ENCODE measurements around the gene YTHDF1.

The YTHDF1 gene

DNA sequence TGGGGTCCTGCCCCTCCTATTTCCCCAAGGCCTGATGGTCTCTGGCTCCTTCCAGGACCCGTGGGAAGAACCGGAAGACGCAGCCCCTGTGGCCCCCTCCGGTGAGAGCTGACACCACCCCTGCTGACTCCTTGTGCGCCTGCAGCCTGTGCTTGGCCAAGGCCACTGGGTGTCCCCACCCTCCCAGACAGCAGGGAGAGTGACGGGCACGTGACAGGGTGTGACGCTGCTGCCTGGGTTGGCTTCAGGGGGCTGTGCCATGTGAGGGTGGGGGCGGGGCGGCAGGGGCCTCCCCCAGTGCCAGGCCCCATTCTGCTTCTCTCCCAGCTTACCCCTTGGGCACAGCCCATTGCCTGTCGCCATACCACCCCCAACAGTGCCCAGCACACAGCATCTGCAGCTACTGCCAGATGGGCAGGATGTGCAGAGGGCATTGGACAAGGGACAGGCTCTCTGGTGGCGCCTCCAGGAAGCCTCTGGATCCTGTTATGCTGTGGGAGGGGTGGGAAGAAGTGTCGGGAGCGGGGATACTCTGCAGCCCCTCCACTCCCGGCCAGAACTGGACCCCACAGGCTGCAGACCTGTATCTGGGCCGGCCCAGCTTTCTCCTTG, 22.7 kb upstream of the YTHDF1 start:
- Histone ChIP-seq H3K4me1 (ENCODE audit: low read depth, poor library complexity, severe bottlenecking) (no peaks in the 10 kb centered on the region), H3K27ac (no peak overlapping the region), H3K36me3 (ENCODE audit: insufficient read depth) (no peaks in the 10 kb centered on the region), H3K9ac (no peak overlapping the region), H4K20me1 (ENCODE audit: insufficient read depth) (no peaks in the 10 kb centered on the region), H3K4me3 (IDR thresholded peaks at IDR 0.05; ENCODE audit: insufficient read depth, low read depth, low read length) (no peak overlapping the region), H2AFZ (ENCODE audit: low read depth) (no peak overlapping the region), H3K4me2 (no peak overlapping the region), H3K79me2 (ENCODE audit: insufficient read depth, low read depth) (no peaks in the 10 kb centered on the region), H3K27me3 (ENCODE audit: insufficient read depth, low read depth) (peaks cover 93% of the 10 kb centered on the region)
- TF ChIP-seq, protein P1, sequence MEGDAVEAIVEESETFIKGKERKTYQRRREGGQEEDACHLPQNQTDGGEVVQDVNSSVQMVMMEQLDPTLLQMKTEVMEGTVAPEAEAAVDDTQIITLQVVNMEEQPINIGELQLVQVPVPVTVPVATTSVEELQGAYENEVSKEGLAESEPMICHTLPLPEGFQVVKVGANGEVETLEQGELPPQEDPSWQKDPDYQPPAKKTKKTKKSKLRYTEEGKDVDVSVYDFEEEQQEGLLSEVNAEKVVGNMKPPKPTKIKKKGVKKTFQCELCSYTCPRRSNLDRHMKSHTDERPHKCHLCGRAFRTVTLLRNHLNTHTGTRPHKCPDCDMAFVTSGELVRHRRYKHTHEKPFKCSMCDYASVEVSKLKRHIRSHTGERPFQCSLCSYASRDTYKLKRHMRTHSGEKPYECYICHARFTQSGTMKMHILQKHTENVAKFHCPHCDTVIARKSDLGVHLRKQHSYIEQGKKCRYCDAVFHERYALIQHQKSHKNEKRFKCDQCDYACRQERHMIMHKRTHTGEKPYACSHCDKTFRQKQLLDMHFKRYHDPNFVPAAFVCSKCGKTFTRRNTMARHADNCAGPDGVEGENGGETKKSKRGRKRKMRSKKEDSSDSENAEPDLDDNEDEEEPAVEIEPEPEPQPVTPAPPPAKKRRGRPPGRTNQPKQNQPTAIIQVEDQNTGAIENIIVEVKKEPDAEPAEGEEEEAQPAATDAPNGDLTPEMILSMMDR (conservative IDR thresholded peaks at IDR 0.05; ENCODE audit: low read depth, low read length): no peak

DNA sequence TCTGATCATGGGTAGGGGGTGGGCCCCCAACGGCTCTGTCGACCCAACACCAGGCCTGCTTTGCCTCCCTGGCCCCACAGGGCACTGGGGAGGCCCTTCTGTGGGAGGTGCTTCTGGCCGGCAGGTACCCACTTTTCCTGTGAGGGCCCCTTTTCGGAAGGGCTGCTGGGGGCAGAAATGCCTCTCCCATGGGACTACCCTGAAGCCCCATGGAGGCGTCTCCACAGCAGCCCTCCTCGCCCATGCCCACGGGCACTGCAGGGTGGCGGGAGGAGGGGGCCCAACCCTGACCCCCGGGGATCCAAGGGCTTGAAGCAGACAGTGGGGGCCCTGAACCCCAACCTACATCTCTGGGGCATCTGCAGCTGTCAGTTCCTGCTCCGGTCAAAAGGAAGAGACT, 22.1 kb upstream of the YTHDF1 start:
- Histone ChIP-seq H3K36me3 (ENCODE audit: insufficient read depth) (no peaks in the 10 kb centered on the region), H3K4me3 (IDR thresholded peaks at IDR 0.05; ENCODE audit: insufficient read depth, low read depth, low read length) (no peak overlapping the region), H3K27me3 (ENCODE audit: insufficient read depth, low read depth) (peaks cover 93% of the 10 kb centered on the region), H3K27ac (no peak overlapping the region), H2AFZ (ENCODE audit: low read depth) (no peak overlapping the region), H3K4me1 (ENCODE audit: low read depth, poor library complexity, severe bottlenecking) (no peaks in the 10 kb centered on the region), H3K79me2 (ENCODE audit: insufficient read depth, low read depth) (no peaks in the 10 kb centered on the region), H3K9ac (no peak overlapping the region), H4K20me1 (ENCODE audit: insufficient read depth) (no peaks in the 10 kb centered on the region), H3K4me2 (no peak overlapping the region)
- TF ChIP-seq, protein P1 (conservative IDR thresholded peaks at IDR 0.05; ENCODE audit: low read depth, low read length): no peak

DNA sequence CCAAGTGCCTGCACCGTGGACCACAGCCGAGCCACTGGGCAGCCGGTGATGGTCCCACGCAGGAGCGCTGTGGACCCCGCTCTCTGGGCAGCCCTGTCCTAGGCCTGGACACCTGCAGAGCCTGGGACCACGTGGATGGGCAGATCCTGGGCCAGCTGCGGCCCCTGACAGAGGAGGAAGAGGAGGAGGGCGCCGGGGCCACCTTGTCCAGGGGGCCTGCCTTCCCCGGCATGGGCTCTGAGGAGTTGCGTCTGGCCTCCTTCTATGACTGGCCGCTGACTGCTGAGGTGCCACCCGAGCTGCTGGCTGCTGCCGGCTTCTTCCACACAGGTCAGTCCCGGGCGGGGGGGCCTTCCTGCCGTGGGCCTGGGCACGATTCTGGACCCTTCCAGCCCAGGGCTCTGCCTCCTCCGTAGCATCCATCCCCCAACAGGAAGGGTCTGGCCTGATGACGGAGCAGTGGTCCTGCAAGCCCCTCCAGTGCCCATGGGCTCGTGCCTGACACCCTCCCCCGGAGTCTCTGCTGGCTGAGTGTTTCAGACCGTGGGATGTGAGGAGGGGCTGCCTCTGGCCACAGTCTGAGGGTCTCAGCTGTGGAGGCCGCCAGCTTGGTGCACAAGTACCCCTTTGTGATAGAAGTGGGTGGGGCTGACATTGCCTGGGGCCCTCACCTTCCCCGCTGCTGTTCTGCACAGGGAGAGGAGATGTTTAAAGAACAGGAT, 20.3 kb upstream of the YTHDF1 start:
- Histone ChIP-seq H3K36me3 (ENCODE audit: insufficient read depth) (no peaks in the 10 kb centered on the region), H3K4me3 (IDR thresholded peaks at IDR 0.05; ENCODE audit: insufficient read depth, low read depth, low read length) (no peak overlapping the region)

DNA sequence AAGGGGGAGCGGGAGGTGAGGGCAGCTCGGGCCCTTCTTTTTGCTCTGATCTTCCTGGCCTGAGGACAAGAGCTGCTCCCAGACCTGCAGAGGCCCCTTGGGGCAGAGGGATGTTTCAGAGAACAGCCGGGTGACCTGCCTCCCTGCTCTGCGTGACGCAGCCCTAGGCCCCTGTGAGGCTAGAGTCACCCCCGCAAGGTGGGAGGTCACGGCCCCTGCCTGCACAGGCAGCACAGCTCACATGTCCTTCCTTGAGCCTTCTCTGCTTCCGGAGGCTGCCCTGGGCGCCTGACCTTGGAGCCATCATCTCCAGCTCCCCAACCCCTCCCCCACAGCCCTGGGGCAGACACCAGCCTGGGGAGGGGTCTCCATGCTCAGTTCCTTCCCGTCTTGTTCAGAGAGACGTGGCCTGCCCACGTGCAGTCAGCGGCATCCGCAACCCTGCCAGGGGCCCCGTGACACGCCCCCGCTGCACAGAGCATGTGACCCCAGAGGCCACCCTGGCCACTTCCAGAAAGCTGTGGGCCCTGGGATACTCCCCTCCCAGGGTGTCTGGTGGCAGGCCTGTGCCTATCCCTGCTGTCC, 19.6 kb upstream of the YTHDF1 start, which contains the start of gene BIRC7:
TSS of gene BIRC7 (plus strand) at position 507 of the 585 bp plus-strand sequence. CDS start 192 bp downstream, outside the sequence.
- Histone ChIP-seq H4K20me1 (ENCODE audit: insufficient read depth) (no peaks in the 10 kb centered on the region), H3K4me1 (ENCODE audit: low read depth, poor library complexity, severe bottlenecking) (no peaks in the 10 kb centered on the region), H3K9ac (no peak within 1 kb of the TSS), H3K36me3 (ENCODE audit: insufficient read depth) (no peaks in the 10 kb centered on the region), H2AFZ (ENCODE audit: low read depth) (no peak within 1 kb of the TSS), H3K4me2 (no peak within 1 kb of the TSS), H3K79me2 (ENCODE audit: insufficient read depth, low read depth) (no peaks in the 10 kb centered on the region), H3K27ac (no peak within 1 kb of the TSS), H3K27me3 (ENCODE audit: insufficient read depth, low read depth) (peaks cover 93% of the 10 kb centered on the region), H3K4me3 (IDR thresholded peaks at IDR 0.05; ENCODE audit: insufficient read depth, low read depth, low read length) (no peak within 1 kb of the TSS)
- TF ChIP-seq, protein P1 (conservative IDR thresholded peaks at IDR 0.05; ENCODE audit: low read depth, low read length): no peak

More for the DNA sequence above, 20.3 kb upstream of the YTHDF1 start:
- TF ChIP-seq, protein P1 (conservative IDR thresholded peaks at IDR 0.05; ENCODE audit: low read depth, low read length): no peak
- no peak overlapping the region for H3K4me2 ChIP-seq
- no peaks in the 10 kb centered on the region for H3K4me1 ChIP-seq (ENCODE audit: low read depth, poor library complexity, severe bottlenecking)
- no peak overlapping the region for H3K27ac ChIP-seq
- peaks cover 93% of the 10 kb centered on the region for H3K27me3 ChIP-seq (ENCODE audit: insufficient read depth, low read depth)
- H4K20me1 ChIP-seq (ENCODE audit: insufficient read depth): no peaks in the 10 kb centered on the region
- no peak overlapping the region for H3K9ac ChIP-seq
- no peak overlapping the region for H2AFZ ChIP-seq (ENCODE audit: low read depth)
- H3K79me2 ChIP-seq (ENCODE audit: insufficient read depth, low read depth): no peaks in the 10 kb centered on the region
